ENCODE data around the gene DNAJB7. TPM values are rescaled to one million over a fixed set of nuclear protein-coding genes. Genes with fewer than 3 reads are reported as not detected.

DNAJB7 gene
- total and polyA plus RNA-seq, 2 experiments from 2014 or later = 0.63 TPM; not detected in 1

Small RNAs within 50 kb of the gene (microRNA-seq; reads per million reads assigned to microRNA genes)
- not detected for gene MIR4766

Small RNAs within 50 kb of the gene (small RNA-seq; reads per million reads assigned to genes)
- gene MIR4766 (ENCODE audit: low replicate concordance) = not detected

Other genes with a start within 250 kb of the DNAJB7 start
- gene MRTFA, start 225.4 kb downstream of the DNAJB7 start, total RNA-seq (2014; rRNA removed; shearing (Covaris generic)) = 85.2 and 92.4 TPM in 2 replicates
- gene MRTFA, start 225.4 kb downstream of the DNAJB7 start, polyA plus RNA-seq (2016; fragmentation: Nextera tagmentation; extraction: Ambion mirVana) = 18.1 and 19.3 TPM in 2 replicates
- gene MCHR1, start 182.6 kb downstream of the DNAJB7 start, total RNA-seq (2014; rRNA removed; shearing (Covaris generic)) = 0.27 and 2.4 TPM in 2 replicates
- 0.83 and 0.91 TPM in 2 replicates for gene MCHR1, start 182.6 kb downstream of the DNAJB7 start, polyA plus RNA-seq (2016; fragmentation: Nextera tagmentation; extraction: Ambion mirVana)
- 40.0 and 43.6 TPM in 2 replicates for gene SLC25A17, start 42.8 kb downstream of the DNAJB7 start, total RNA-seq (2014; rRNA removed; shearing (Covaris generic))
- 28.2 and 35.4 TPM in 2 replicates for gene SLC25A17, start 42.8 kb downstream of the DNAJB7 start, polyA plus RNA-seq (2016; fragmentation: Nextera tagmentation; extraction: Ambion mirVana)
- gene ST13, start 5.5 kb downstream of the DNAJB7 start, total RNA-seq (2014; rRNA removed; shearing (Covaris generic)) = 148 and 159 TPM in 2 replicates
- 208 and 238 TPM in 2 replicates for gene ST13, start 5.5 kb downstream of the DNAJB7 start, polyA plus RNA-seq (2016; fragmentation: Nextera tagmentation; extraction: Ambion mirVana)
- 19.5 and 22.9 TPM in 2 replicates for gene XPNPEP3, start 5.0 kb downstream of the DNAJB7 start, total RNA-seq (2014; rRNA removed; shearing (Covaris generic))
- gene XPNPEP3, start 5.0 kb downstream of the DNAJB7 start, polyA plus RNA-seq (2016; fragmentation: Nextera tagmentation; extraction: Ambion mirVana) = 10.4 and 11.6 TPM in 2 replicates
- gene RBX1, start 89.3 kb upstream of the DNAJB7 start, total RNA-seq (2014; rRNA removed; shearing (Covaris generic)) = 31.7 and 36.7 TPM in 2 replicates
- 340 and 341 TPM in 2 replicates for gene RBX1, start 89.3 kb upstream of the DNAJB7 start, polyA plus RNA-seq (2016; fragmentation: Nextera tagmentation; extraction: Ambion mirVana)
- gene EP300, start 230.5 kb upstream of the DNAJB7 start, total RNA-seq (2014; rRNA removed; shearing (Covaris generic)) = 129 and 130 TPM in 2 replicates
- 39.4 and 40.7 TPM in 2 replicates for gene EP300, start 230.5 kb upstream of the DNAJB7 start, polyA plus RNA-seq (2016; fragmentation: Nextera tagmentation; extraction: Ambion mirVana)